ENCODE results near the gene TDP2. TPM values are rescaled to one million over a fixed set of nuclear protein-coding genes. Genes with fewer than 3 reads are reported as not detected.

TDP2 gene
- total and polyA plus RNA-seq, 9 of the 15 experiments (the other 6 are each of a cell fraction or from before 2014, with no cell fraction given): 27.7 to 60.1 (median 31.8) TPM

DNA sequence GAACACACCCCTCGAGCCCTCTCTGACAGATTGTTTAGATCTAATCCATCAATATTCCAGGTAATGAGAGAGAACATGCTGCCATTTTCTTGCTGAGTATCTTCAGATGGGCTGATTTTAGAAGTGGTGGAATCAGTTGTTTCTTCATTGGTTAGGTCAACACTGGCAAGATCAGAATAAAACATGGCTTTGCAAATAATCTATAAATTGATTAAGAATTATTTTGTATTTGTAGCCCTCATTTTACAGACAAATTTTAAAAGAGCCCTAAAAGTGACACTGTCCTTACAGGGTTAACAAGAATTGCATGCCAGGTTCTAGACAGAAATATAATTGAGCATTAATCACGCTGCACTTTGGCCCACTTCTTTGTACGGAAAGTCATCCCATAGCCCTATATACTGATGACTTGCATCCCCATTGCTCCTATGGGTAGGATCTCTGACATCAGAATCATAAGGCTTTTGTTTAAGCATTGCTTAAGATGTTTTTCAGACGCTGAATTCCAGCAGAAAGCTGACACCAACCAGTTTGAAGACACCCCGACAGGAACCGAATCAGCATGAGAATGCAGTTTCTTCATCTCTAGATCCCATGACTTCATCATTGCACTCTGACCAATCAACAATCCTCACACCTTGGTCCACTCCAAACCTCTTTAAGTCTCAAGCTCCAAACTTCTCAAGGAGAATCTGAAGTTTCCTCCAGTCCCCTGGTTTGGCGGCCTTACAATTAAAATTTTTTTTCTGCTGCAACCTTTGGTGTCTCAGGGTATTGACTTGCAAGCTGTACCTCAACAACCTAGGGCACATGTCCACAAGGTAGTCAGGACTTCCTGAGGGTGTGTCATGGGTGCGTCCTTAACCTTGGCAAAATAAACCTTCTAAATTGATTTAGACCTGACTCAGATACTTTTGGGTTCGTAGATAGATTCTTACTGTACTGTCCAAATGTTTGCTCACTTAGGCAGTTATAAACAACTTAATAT is 7.8 kb downstream of the TDP2 start (continued):
- TF ChIP-seq, protein P1, sequence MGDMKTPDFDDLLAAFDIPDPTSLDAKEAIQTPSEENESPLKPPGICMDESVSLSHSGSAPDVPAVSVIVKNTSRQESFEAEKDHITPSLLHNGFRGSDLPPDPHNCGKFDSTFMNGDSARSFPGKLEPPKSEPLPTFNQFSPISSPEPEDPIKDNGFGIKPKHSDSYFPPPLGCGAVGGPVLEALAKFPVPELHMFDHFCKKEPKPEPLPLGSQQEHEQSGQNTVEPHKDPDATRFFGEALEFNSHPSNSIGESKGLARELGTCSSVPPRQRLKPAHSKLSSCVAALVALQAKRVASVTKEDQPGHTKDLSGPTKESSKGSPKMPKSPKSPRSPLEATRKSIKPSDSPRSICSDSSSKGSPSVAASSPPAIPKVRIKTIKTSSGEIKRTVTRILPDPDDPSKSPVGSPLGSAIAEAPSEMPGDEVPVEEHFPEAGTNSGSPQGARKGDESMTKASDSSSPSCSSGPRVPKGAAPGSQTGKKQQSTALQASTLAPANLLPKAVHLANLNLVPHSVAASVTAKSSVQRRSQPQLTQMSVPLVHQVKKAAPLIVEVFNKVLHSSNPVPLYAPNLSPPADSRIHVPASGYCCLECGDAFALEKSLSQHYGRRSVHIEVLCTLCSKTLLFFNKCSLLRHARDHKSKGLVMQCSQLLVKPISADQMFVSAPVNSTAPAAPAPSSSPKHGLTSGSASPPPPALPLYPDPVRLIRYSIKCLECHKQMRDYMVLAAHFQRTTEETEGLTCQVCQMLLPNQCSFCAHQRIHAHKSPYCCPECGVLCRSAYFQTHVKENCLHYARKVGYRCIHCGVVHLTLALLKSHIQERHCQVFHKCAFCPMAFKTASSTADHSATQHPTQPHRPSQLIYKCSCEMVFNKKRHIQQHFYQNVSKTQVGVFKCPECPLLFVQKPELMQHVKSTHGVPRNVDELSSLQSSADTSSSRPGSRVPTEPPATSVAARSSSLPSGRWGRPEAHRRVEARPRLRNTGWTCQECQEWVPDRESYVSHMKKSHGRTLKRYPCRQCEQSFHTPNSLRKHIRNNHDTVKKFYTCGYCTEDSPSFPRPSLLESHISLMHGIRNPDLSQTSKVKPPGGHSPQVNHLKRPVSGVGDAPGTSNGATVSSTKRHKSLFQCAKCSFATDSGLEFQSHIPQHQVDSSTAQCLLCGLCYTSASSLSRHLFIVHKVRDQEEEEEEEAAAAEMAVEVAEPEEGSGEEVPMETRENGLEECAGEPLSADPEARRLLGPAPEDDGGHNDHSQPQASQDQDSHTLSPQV (IDR thresholded peaks at IDR 0.05): peak; percentile 94
- TF ChIP-seq, protein P2, sequence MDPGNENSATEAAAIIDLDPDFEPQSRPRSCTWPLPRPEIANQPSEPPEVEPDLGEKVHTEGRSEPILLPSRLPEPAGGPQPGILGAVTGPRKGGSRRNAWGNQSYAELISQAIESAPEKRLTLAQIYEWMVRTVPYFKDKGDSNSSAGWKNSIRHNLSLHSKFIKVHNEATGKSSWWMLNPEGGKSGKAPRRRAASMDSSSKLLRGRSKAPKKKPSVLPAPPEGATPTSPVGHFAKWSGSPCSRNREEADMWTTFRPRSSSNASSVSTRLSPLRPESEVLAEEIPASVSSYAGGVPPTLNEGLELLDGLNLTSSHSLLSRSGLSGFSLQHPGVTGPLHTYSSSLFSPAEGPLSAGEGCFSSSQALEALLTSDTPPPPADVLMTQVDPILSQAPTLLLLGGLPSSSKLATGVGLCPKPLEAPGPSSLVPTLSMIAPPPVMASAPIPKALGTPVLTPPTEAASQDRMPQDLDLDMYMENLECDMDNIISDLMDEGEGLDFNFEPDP (CRISPR knock-in tag; IDR thresholded peaks at IDR 0.05): no peak
- no peak for TF ChIP-seq ETS2 (tag; IDR thresholded peaks at IDR 0.05; ENCODE audit: borderline replicate concordance, poor library complexity, severe bottlenecking)
- TF ChIP-seq, protein P3, sequence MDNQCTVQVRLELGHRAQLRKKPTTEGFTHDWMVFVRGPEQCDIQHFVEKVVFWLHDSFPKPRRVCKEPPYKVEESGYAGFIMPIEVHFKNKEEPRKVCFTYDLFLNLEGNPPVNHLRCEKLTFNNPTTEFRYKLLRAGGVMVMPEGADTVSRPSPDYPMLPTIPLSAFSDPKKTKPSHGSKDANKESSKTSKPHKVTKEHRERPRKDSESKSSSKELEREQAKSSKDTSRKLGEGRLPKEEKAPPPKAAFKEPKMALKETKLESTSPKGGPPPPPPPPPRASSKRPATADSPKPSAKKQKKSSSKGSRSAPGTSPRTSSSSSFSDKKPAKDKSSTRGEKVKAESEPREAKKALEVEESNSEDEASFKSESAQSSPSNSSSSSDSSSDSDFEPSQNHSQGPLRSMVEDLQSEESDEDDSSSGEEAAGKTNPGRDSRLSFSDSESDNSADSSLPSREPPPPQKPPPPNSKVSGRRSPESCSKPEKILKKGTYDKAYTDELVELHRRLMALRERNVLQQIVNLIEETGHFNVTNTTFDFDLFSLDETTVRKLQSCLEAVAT (IDR thresholded peaks at IDR 0.05): peak in 1 of 2 experiments; percentile 87; a peak in 3 of 4 replicates
- no peak for TF ChIP-seq POU5F1 (IDR thresholded peaks at IDR 0.05; ENCODE audit: borderline replicate concordance, low read depth, low read length, partially characterized antibody)
- TF ChIP-seq, protein P4, sequence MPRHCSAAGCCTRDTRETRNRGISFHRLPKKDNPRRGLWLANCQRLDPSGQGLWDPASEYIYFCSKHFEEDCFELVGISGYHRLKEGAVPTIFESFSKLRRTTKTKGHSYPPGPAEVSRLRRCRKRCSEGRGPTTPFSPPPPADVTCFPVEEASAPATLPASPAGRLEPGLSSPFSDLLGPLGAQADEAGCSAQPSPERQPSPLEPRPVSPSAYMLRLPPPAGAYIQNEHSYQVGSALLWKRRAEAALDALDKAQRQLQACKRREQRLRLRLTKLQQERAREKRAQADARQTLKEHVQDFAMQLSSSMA (CRISPR knock-in tag; IDR thresholded peaks at IDR 0.05): no peak
- no peak for TF ChIP-seq ZC3H11A (IDR thresholded peaks at IDR 0.05; ENCODE audit: low read depth, low read length)
- TF ChIP-seq ZNF586 (CRISPR knock-in tag; conservative IDR thresholded peaks at IDR 0.05): no peak
- TF ChIP-seq DDX20 (tag; IDR thresholded peaks at IDR 0.05; ENCODE audit: low read depth): no peak
- no peak for TF ChIP-seq ZNF197 (CRISPR knock-in tag; IDR thresholded peaks at IDR 0.05; ENCODE audit: low read depth)
- TF ChIP-seq LARP7 (IDR thresholded peaks at IDR 0.05): no peak
- no peak for TF ChIP-seq ZNF780A (CRISPR knock-in tag; IDR thresholded peaks at IDR 0.05)
- TF ChIP-seq, protein P5, sequence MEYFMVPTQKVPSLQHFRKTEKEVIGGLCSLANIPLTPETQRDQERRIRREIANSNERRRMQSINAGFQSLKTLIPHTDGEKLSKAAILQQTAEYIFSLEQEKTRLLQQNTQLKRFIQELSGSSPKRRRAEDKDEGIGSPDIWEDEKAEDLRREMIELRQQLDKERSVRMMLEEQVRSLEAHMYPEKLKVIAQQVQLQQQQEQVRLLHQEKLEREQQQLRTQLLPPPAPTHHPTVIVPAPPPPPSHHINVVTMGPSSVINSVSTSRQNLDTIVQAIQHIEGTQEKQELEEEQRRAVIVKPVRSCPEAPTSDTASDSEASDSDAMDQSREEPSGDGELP (CRISPR knock-in tag; IDR thresholded peaks at IDR 0.05; ENCODE audit: borderline replicate concordance): no peak
- no peak for TF ChIP-seq ZBTB8A (IDR thresholded peaks at IDR 0.05; ENCODE audit: partially characterized antibody)
- no peak for TF ChIP-seq GTF2A2 (tag; IDR thresholded peaks at IDR 0.05)
- peak; percentile 72; the same call in 1 of the 2 replicates for TF ChIP-seq JUND (IDR thresholded peaks at IDR 0.05; ENCODE audit: borderline replicate concordance, low read depth, low read length)
- TF ChIP-seq JUND (tag; IDR thresholded peaks at IDR 0.05; ENCODE audit: borderline replicate concordance, low read depth, low read length): peak; percentile 87; the same call in 2 of the 3 replicates
- TF ChIP-seq PHB (CRISPR knock-in tag; IDR thresholded peaks at IDR 0.05): no peak
